ENCODE data around the gene FLT3. TPM values are rescaled to one million over a fixed set of nuclear protein-coding genes. Genes with fewer than 3 reads are reported as not detected.
"Not testable (repeated sequence)": the region's sequence is repeated elsewhere in the genome, so short reads cannot be mapped to it uniquely, and the experiment has no call there.

FLT3 gene
- 0.15 TPM for polyA plus RNA-seq (ENCODE audit: insufficient read length)

DNA sequence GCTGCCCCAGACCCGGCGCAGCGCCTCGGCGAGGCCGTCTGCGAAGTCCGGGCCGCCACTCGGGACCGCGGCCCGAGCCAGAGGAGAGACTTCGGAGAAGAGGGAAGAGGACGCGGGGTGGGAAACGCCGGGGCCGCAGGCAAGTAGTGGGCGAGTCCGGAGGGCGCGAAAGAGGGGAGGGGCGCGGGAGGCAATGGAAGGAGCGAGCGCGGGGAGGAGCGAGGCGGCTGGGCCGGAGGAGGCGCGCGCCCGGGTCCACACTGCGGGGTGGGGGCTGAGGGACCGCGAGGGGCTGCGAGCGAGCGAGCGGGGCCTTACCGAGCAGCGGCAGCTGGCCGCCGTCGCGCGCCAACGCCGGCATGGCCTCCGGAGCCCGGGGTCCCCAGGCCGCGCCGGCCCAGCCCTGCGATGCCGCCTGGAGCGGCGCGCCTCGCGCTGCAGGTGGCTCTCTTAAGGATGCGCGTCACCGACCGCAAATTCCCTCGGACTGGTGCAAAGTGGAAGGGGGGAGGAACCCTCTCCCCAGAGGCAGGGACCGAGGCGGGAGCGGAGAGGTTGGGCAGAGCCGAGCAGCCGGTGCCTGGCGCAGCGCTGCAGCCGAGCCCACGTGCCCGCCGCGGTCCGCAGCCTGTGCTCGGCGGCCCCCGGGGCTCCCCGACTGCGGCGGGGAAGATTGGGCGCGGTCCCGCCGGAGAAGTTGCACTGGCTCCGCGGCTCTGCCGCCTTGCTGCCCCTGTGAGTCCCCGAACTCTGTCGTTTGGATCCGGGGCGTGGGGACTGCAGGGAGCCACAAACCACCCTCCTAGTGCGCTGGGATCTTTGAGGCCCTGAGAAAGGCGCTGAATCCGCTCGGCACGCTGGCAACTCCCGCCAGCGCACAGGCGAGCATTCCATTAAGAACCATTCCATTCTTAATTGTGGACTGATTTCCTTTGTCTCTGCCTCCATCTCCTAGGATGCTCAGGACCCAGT is at the start of gene FLT3:
Gene FLT3 (minus strand): TSS at position 427 of the 972 bp plus-strand sequence. CDS start 66 bp downstream, at position 361.
- DNase-seq (ENCODE audit: low read depth): no peak

DNA sequence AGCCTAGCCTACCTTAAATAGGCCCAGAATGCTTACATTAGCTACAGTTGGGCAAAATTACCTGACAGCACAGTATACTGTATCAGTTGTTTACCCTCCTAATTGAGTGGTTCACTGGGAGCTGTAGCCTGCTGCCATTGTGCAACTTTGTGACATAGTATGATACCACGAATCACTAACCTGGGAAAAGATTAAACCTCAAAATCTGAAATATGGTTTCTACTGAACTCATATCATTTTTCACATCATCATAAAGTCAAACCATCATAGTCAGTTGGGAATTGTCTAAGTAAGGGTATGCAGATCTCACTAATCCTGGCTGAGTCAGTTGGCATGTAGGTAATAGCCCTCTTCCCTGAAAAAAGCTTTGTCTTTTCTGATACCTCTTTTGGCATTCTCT is 47.1 kb upstream of the FLT3 start:
- DNase-seq (ENCODE audit: low read depth): no peak

DNA sequence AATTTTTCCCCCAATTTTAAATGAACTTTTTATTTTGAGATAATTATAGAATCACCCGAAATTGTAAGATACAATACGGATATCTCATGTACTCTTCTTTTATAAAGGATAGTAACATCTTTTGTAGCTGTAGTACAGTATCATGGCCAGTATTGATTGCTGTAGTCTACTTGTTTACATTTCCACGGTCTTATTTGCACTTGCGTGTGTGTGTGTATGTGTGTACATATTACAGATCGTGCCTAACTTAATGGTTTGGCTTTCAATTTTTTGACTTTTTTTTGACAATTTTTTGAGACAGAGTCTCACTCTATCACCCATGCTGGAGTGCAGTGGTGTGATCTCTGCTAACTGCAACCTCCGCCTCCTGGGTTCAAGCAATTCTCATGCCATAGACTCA is 44.7 kb upstream of the FLT3 start:
- DNase-seq (ENCODE audit: low read depth): no peak

DNA sequence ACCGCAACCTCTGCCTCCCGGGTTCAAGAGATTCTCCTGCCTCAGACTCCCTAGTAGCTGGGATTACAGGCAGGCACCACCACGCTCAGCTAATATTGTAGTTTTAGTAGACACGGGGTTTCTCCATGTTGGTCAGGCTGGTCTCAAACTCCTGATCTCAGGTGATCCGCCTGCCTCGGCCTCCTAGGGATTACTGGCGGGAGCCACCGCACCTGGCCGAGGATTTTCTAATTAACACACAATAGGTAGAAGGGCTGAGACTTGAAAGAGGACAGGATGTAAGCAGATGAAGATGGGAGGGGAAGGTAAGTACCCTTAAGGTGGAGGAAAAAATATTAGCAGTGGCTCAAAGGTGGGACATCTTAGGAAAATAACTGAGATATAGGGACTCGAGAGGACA is 41.2 kb upstream of the FLT3 start:
- DNase-seq (ENCODE audit: low read depth): not testable (repeated sequence)

DNA sequence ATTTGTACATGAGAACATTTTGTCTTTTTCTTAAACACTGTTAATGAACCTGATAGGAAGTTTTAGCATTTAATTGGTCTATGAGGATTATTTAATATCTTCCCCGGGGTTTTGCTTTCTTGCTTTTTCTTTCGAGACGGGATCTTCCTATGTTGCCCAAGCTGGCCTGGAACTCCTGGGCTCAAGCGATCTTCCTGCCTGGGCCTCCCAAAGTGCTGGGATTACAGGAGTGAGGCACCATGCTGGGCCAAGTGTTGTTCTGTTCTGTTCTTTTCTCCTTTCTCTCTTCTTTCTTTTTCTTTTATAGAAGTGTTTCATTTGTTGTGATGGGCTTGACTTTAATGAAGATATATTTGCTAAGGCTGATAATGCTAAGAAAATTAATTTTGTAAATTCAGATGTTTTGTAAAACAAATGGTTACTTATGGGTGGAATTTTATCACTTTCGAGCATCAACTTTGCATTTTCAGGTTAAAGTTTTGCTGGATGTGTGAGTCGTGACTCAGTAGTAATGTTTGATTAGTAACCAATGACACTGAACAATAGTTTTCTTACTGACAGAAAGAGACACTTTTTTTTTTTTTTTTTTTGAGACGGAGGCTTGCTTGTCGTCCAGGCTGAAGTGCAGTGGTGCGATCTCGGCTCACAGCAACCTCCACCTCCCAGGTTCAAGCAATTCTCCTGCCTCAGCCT is 40.2 kb upstream of the FLT3 start:
- DNase-seq (ENCODE audit: low read depth): no peak

DNA sequence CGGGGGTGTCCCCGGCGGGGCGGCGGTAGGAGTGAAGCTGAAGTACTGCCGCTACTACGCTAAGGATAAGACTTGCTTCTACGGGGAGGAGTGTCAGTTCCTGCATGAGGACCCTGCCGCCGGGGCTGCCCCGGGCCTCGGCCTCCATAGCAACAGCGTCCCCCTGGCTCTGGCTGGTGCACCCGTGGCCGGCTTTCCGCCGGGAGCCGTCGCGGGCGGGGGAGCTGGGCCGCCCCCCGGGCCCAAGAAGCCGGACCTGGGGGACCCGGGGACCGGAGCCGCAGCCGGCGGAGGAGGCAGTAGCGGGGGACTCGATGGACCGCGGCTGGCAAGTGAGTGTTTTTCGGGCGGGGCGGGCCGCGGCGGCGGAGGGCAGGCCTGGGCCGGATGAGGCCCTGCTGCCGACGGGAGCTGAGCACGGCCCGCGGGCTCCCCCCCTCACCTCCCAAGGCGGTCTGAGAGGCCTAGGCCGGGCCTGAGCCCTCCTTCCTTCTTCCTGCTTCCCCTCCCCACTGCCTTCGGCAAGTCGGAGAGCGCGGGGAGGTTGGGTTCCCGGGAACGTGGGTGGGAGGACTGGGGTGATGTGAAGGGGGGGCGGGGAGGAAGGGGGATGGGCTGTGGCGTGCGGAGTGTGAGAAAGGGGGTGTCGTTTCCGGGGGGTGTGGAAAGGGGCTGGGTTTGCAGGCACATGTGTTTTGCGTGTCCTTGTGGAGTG is 38.5 kb upstream of the FLT3 start:
- DNase-seq (ENCODE audit: low read depth): peak; percentile 78

DNA sequence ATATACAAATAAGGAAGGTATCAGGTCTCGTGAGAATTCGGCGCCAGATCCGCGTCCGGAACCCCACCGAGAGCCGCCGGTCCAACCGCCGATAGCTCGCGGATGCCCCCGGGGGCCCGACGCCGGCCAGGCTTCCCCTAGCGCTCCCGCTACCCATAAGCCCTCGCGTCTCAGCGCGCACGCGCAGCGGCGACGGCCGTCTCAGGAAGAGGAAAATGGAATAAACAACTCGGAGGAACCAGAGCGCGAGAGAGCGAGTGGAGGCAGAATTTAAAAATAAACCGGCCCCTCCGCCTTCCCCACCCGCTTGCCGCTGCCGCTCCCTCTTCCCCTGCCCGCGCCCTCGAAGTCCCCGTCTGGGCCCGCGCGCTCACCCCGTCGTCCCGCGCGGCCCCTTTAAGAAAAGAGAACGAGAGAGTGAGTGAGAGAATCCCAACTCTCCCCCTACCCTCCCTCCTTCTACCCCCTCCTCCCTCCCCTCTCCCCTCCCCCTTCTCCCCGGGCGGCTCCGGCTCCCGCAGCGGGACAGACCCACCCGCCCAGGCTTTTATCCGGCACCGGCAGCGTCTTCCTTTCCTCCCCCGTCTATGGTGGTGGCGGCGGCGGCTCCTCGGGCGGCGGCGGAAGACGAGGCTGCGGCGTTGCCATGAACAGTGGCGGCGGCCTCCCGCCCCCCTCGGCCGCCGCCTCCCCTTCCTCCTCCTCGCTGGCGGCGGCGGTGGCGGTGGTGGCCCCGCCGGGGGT is 37.8 kb upstream of the FLT3 start, which contains the start of gene PAN3:
Gene PAN3 (plus strand): TSS at position 534 of the 744 bp plus-strand sequence. CDS start 113 bp downstream, at position 647.
- DNase-seq (ENCODE audit: low read depth): peak; percentile 91

DNA sequence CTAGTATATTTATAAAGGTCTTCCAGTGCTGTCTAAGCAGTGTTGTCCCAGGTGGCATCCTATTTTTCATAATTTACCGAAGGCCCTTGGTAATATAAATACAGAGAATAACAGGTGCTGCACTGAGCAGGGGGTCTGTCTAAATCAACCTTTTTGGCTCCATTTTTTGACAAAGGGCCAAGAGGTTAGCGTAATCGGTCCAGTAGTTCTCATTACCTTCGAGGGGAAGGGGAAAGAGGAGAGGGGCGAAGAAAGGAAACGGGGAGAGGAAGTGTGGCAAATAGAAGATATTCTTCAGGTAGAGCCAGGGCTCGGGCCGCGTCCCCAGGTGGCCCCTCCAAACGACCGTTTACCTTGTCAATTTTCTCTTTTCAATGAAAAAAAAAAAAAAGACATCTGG is 37.2 kb upstream of the FLT3 start:
- DNase-seq (ENCODE audit: low read depth): no peak

DNA sequence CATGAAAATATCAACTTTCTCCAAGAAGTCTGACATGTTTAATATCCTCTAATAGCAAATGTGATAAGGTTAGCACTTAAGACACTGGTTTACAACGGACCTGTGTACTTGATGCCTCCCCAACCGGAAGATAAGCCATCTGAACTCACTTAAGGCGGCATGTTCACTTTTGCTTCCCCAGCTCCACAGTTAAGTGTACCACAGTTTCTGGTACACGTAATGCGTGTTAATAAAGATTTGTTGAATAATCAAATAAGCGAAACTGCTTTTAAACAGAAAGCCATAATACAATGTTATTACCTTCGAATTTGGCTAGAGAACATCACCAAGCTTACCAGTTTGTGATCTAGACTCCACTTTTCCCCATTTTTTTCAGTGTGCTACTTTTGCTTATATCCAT is 36.5 kb upstream of the FLT3 start:
- DNase-seq (ENCODE audit: low read depth): no peak

DNA sequence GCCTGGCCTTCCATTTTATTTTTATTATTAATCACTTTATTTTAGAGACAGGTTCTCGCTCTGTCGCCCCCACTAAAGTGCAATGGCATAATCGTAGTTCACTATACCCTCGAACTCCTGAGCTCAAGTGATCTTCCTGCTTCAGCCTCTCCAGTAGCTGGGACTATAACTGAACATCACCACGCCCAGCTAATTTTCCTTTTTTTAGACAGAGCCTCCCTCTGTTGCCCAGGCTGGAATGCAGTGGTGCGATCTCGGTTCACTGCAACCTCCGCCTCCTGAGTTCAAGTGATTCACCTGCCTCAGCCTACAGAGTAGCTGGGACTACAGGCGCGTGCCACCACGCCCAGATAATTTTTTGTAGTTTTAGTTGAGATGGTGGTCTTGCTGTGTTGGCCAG is 31.3 kb upstream of the FLT3 start:
- DNase-seq (ENCODE audit: low read depth): no peak

DNA sequence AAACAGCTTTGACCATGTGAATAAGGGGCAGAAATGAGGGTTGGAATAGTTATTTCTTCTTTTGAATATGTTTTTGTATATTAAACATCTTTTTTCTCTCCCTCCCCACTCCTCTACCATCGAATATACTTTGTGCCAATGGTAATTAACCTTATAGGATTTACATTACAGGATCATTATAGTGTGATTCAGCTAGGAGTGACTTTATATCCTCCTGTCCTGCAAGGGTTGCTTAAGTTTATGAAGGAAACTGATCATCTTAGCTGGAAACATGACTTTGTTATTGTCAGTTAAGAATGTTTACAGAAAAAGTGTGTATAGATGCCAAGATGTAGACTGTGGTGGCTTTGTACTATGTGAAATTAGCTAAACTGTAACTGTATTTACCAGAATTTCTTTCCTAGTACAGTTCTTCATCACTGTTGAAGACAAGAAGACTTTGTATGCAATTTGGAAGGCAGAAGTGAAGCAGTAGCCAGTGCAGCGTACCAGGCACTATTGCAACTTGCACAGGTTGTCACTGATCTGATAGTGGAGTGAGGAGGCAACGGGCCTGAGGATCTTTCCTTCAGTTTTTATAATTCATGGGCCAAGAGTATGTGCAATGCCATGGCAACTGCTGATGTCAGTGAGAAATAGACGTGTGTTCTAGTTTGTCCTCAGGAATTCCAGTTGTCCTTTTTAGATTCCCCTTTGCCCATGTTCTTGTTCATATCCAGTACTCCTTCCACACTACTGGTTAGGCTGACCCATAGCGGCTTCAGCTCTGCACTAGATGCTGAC is 29.7 kb upstream of the FLT3 start:
- DNase-seq (ENCODE audit: low read depth): no peak

DNA sequence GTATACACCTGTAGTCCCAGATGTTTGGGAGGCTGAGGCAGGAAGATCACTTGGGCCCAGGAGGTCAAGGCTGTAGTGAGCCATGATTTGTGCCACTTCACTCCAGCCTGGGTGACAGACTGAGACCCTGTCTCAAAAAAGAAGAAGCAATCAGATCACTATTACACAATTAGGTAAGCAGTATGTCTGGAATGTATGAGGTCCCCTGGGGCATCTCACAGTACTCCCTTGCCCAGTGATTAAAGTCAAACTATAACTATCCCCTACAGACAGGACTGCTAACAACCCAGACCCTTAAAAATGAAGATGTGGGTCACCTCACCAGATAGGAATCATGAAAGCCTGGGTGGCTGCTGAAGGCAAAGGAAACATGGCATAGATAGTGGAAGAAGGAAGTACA is 28.6 kb upstream of the FLT3 start:
- no peak for DNase-seq (ENCODE audit: low read depth)

DNA sequence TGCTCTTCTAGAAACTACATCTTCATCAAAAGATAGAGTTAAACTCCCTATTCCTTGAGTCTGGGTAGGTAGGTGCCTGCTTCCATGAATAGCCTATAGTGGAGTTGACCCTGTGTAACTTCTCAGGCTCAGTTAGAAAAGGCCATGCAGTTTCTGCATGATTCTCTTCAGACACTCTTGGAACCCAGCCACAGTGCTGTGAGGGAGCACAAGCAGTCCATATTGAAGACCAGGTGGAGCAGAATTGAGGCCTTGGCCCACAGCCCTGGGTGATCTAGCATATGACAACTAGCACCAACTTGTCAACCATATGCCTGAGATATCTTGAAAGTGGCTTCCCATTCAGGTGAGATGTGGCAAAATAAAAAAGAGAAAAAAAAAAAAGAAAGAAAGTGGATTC is 27.7 kb upstream of the FLT3 start:
- no peak for DNase-seq (ENCODE audit: low read depth)

DNA sequence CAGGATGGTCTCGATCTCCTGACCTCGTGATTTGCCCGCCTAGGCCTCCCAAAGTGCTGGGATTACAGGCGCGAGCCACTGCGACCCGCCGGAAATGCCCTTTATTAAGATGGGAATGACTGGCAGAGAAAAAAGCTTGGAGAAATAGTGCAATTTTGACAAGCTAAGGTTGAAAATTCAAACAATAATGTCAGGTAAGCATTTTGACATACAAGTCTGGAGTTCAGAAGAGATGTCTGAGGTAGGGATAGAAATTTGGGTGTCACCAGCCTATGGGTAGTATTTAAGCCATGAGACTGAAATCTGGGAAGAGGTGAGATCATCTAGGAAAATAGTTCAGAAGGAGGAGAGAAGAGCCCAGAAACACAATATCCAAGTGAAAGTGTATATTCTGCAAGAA is 20.8 kb upstream of the FLT3 start:
- no peak for DNase-seq (ENCODE audit: low read depth)

DNA sequence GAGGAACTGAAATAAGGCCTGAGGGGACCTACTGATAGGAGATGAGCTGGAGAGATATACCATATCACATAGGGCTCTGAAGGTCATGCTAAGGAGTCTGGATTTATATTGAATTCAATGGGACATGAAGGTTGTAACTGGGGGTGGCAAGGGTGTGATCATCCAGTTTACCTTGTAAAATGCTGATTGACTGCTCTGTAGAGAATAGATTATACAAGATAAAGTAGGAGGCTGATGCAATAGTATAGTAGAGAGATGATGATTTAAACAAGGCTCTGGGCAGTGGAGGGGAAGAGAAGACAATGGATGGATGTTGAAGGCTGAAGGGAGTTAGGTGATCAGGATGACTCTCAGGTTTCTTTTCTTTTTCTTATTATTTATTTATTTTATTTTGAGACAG is 19.9 kb upstream of the FLT3 start:
- no peak for DNase-seq (ENCODE audit: low read depth)

DNA sequence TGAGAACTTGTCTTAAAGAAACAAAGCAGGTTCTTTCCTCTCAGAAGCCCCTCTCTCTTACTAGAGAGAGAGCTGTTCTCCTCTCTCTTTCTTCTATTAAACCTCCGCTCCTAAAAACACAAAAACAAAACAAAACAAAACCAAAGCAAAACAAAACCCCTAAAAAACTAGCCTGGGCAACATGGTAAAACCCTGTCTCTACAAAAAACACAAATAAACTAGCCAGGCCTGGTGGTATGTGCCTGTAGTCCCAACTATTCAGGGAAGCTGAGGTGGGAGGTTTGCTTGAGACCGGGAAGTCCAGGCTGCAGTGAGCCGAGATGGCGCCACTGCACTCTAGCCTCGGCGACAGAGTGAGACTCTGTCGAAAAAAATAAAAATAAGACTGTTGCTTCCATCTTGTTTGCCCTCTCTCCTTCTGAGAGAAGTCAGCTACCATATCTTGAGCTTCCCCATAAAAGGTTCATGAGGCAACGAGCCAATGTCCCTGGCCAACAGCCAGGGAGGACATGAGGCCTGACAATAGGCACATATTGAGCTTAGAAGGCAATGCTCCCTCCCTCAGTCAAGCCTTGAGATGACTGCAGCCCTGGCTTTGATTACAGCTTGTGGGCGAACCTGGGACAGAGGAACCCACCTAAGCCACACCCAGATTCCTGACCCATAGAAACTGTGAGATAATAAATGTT is 17.5 kb upstream of the FLT3 start:
- no peak for DNase-seq (ENCODE audit: low read depth)

DNA sequence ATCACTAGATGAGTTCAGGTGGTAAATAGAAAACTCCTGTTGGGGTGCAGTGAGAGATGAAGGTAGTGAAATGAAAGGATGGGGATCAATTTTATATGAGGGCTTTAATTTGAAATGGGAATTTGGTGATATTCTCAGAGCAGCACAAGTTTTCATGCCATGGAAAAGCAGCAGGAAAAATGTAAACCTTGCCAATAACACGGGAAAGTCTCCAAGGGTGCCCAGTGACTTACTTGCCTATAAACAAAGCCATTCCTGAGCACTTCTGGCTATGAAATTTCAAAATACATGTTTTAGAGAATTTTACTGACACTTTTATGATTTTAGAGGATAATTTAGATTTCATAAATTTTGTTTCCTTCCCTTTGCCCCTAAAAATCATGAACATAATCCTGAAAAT is 16.4 kb upstream of the FLT3 start:
- DNase-seq (ENCODE audit: low read depth): no peak

DNA sequence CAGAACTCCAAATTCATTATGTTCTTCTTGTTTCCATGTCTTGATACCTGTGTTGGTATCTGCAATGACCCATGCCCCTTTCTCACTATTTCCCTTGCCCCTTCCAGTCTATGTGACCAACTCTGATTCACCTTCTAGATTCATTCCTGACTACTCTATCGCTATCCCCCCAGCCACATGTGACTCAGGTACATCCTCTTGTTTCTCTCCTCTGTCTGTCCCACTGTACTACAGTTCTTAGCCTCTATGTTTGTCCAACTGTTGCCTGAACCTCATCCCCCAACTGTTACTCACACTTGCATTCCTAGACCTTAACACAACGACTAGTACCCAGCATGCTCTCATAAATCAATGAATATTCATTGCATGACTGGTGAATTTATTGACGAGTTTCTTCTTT is 10.0 kb upstream of the FLT3 start:
- DNase-seq (ENCODE audit: low read depth): no peak

DNA sequence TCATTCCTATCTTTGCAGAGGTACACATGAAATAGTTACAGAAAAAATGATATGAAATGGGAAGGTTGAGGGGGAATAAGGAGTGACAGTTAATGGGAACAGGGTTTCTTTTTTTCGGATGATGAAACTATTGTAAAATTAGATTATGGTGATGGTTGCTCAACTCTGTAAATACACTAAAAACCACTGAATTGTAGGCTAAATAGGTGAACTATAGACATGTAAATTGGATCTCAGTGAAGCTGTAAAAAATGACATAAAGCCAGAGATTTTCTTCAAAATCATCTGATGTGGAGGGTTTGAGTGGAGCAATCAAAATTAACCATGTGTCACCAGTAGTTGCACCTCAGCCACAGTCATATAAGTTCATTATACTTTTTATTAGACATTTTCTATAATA is 6.6 kb upstream of the FLT3 start:
- no peak for DNase-seq (ENCODE audit: low read depth)

DNA sequence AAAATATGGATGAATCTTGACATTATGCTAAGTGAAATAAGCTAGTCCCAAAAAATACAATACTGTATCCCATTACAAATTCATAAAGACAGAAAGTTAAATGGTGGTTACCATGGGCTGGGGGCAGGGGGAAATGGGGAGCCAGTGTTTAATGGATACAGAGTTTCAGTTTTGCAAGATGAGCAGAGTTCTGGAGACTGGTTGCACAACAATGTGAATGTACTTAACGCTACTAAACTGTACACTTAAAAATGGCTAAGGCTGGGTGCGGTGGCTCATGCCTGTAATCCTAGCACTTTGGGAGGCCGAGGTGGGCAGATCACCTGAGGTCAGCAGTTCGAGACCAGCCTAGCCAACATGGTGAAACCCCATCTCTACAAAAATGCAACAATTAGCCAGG is 1.5 kb upstream of the FLT3 start:
- DNase-seq (ENCODE audit: low read depth): not testable (repeated sequence)
